ACHN (cell line): ENCODE results near the gene LGALS8.
"Not testable (repeated sequence)": the region's sequence is repeated elsewhere in the genome, so short reads cannot be mapped to it uniquely, and the experiment has no call there.

Source experiments
- DNase-seq: peaks from one replicate; pipeline ENCODE4 v3.0.0-alpha.2; 2015
- in situ Hi-C: cut with HindIII; loops from 2 replicates; pipeline ENCODE4 v1.10.0; 2017; ENCODE audit warnings: low sequenced_read_pairs, low pct_ligation_motif_present, low pct_unique_long_range_greater_than_20kb

LGALS8 gene

GRCh38 chr1:236504338-236504737 lies 19.4 kb upstream of the LGALS8 start:
- DNase-seq, in situ Hi-C loops: not testable (repeated sequence)

- in situ Hi-C loops, result no loop called here
- DNase-seq, result no peak
Measured at GRCh38 chr1:236507022-236507700, 16.6 kb upstream of the LGALS8 start.

- in situ Hi-C loops, result no loop called here
- no peak for DNase-seq
Measured at GRCh38 chr1:236508593-236509027, 15.2 kb upstream of the LGALS8 start.

GRCh38 chr1:236509203-236509602 lies 14.6 kb upstream of the LGALS8 start:
- in situ Hi-C loops, result no loop called here
- no peak for DNase-seq

GRCh38 chr1:236509647-236510401 lies 14.0 kb upstream of the LGALS8 start:
- DNase-seq, result no peak
- in situ Hi-C loops, result no loop called here

GRCh38 chr1:236511735-236512418 lies 11.9 kb upstream of the LGALS8 start:
- in situ Hi-C loops, result no loop called here
- no peak for DNase-seq

- DNase-seq, result no peak
- in situ Hi-C loops, result no loop called here
Measured at GRCh38 chr1:236514703-236515442, 8.9 kb upstream of the LGALS8 start.

GRCh38 chr1:236515443-236515958 lies 8.3 kb upstream of the LGALS8 start:
- no peak for DNase-seq
- in situ Hi-C loops, result no loop called here

- in situ Hi-C loops, result no loop called here
- DNase-seq, result no peak
Measured at GRCh38 chr1:236516929-236517704, 6.7 kb upstream of the LGALS8 start.

- DNase-seq, result no peak
- in situ Hi-C loops, result no loop called here
Measured at GRCh38 chr1:236518322-236518721, 5.5 kb upstream of the LGALS8 start.

GRCh38 chr1:236520445-236521005 lies 3.3 kb upstream of the LGALS8 start:
- in situ Hi-C loops, result no loop called here
- no peak for DNase-seq

- in situ Hi-C loops, result no loop called here
- DNase-seq, result peak; percentile 10
Measured at GRCh38 chr1:236522937-236523703, 662 bp upstream of the LGALS8 start.

- peak; percentile 88 for DNase-seq
- in situ Hi-C loops, result no loop called here
Measured at GRCh38 chr1:236524142-236524894, 536 bp downstream of the LGALS8 start.

- DNase-seq, result no peak
- in situ Hi-C loops, result no loop called here
Measured at GRCh38 chr1:236524895-236525184, 1.1 kb downstream of the LGALS8 start.

- DNase-seq, result no peak
Measured at GRCh38 chr1:236526079-236526478, 2.3 kb downstream of the LGALS8 start.

GRCh38 chr1:236530286-236530685 lies 6.5 kb downstream of the LGALS8 start:
- no peak for DNase-seq
- in situ Hi-C loops, result no loop called here

More at GRCh38 chr1:236526079-236526478, 2.3 kb downstream of the LGALS8 start:
- in situ Hi-C loops, result no loop called here
